Measurements from ENCODE around the gene GGT5.
"Not testable (repeated sequence)": the region's sequence is repeated elsewhere in the genome, so short reads cannot be mapped to it uniquely, and the experiment has no call there.

Gene GGT5

GRCh38 chr22:24245030-24245431 is at the start of gene GGT5:
TSS of gene GGT5 (minus strand) at chr22:24245082. CDS start at chr22:24244725, 357 bp downstream.
- H3K27me3 Mint-ChIP-seq, H3K9me3 Mint-ChIP-seq: not testable (repeated sequence)

GRCh38 chr22:24292202-24292830 is 47.4 kb upstream of the GGT5 start:
- H3K4me1 Mint-ChIP-seq = peaks cover 53% of the 10 kb centered on the region
- H3K9me3 Mint-ChIP-seq, H3K27me3 Mint-ChIP-seq, ATAC-seq, H3K4me3 Mint-ChIP-seq, H3K36me3 Mint-ChIP-seq: not testable (repeated sequence)
- peak overlapping the region; percentile 59 for H3K27ac Mint-ChIP-seq

More at GRCh38 chr22:24245030-24245431, at the start of gene GGT5:
- H3K4me1 Mint-ChIP-seq = peaks cover 30% of the 10 kb centered on the region
- peak within 1 kb of the TSS; percentile 14 for H3K27ac Mint-ChIP-seq
- not testable (repeated sequence) for H3K4me3 Mint-ChIP-seq, H3K36me3 Mint-ChIP-seq, ATAC-seq

GRCh38 chr22:24291515-24292201 is 46.8 kb upstream of the GGT5 start:
- no peak overlapping the region for H3K4me3 Mint-ChIP-seq
- H3K27ac Mint-ChIP-seq = peak overlapping the region; percentile 59
- H3K4me1 Mint-ChIP-seq = peaks cover 58% of the 10 kb centered on the region
- no peaks in the 10 kb centered on the region for H3K9me3 Mint-ChIP-seq
- peak; percentile 74 for ATAC-seq
- peaks cover 6% of the 10 kb centered on the region for H3K36me3 Mint-ChIP-seq
- H3K27me3 Mint-ChIP-seq = no peaks in the 10 kb centered on the region

GRCh38 chr22:24290459-24290858 is 45.6 kb upstream of the GGT5 start:
- Mint-ChIP-seq H3K27ac (no peak overlapping the region), H3K4me3 (no peak overlapping the region), H3K27me3 (no peaks in the 10 kb centered on the region), H3K9me3 (no peaks in the 10 kb centered on the region), H3K36me3 (peaks cover 6% of the 10 kb centered on the region), H3K4me1 (peaks cover 49% of the 10 kb centered on the region)
- ATAC-seq = no peak

GRCh38 chr22:24289741-24290163 is 44.9 kb upstream of the GGT5 start:
- no peak overlapping the region for H3K4me3 Mint-ChIP-seq
- H3K36me3 Mint-ChIP-seq = peaks cover 7% of the 10 kb centered on the region
- peak; percentile 48 for ATAC-seq
- peaks cover 53% of the 10 kb centered on the region for H3K4me1 Mint-ChIP-seq
- no peak overlapping the region for H3K27ac Mint-ChIP-seq
- no peaks in the 10 kb centered on the region for H3K27me3 Mint-ChIP-seq
- no peaks in the 10 kb centered on the region for H3K9me3 Mint-ChIP-seq

GRCh38 chr22:24289114-24289513 is 44.2 kb upstream of the GGT5 start:
- H3K27me3 Mint-ChIP-seq = no peaks in the 10 kb centered on the region
- H3K4me1 Mint-ChIP-seq = peaks cover 59% of the 10 kb centered on the region
- no peak for ATAC-seq
- no peak overlapping the region for H3K4me3 Mint-ChIP-seq
- no peaks in the 10 kb centered on the region for H3K9me3 Mint-ChIP-seq
- H3K27ac Mint-ChIP-seq = no peak overlapping the region
- peaks cover 10% of the 10 kb centered on the region for H3K36me3 Mint-ChIP-seq

GRCh38 chr22:24287801-24288200 is 42.9 kb upstream of the GGT5 start:
- peaks cover 65% of the 10 kb centered on the region for H3K4me1 Mint-ChIP-seq
- not testable (repeated sequence) for H3K27ac Mint-ChIP-seq, H3K27me3 Mint-ChIP-seq, H3K4me3 Mint-ChIP-seq, H3K9me3 Mint-ChIP-seq, H3K36me3 Mint-ChIP-seq, ATAC-seq

- H3K4me1 Mint-ChIP-seq = peaks cover 64% of the 10 kb centered on the region
These were observed 42.3 kb upstream of the GGT5 start for GRCh38 chr22:24287212-24287611.

GRCh38 chr22:24285245-24285644 is 40.4 kb upstream of the GGT5 start:
- Mint-ChIP-seq H3K27me3 (no peaks in the 10 kb centered on the region), H3K36me3 (peaks cover 10% of the 10 kb centered on the region), H3K4me3 (no peak overlapping the region), H3K4me1 (peaks cover 52% of the 10 kb centered on the region), H3K9me3 (no peaks in the 10 kb centered on the region), H3K27ac (no peak overlapping the region)
- ATAC-seq = no peak

More at GRCh38 chr22:24287212-24287611, 42.3 kb upstream of the GGT5 start:
- not testable (repeated sequence) for H3K27me3 Mint-ChIP-seq, H3K36me3 Mint-ChIP-seq, H3K4me3 Mint-ChIP-seq, H3K27ac Mint-ChIP-seq, H3K9me3 Mint-ChIP-seq, ATAC-seq

- no peak overlapping the region for H3K27ac Mint-ChIP-seq
- H3K4me1 Mint-ChIP-seq = peaks cover 47% of the 10 kb centered on the region
- ATAC-seq = no peak
- no peaks in the 10 kb centered on the region for H3K9me3 Mint-ChIP-seq
- no peaks in the 10 kb centered on the region for H3K27me3 Mint-ChIP-seq
- H3K36me3 Mint-ChIP-seq = peaks cover 10% of the 10 kb centered on the region
- no peak overlapping the region for H3K4me3 Mint-ChIP-seq
These were observed 39.9 kb upstream of the GGT5 start for GRCh38 chr22:24284747-24285203.

- Mint-ChIP-seq H3K36me3 (peaks cover 12% of the 10 kb centered on the region), H3K27ac (no peak overlapping the region), H3K9me3 (no peaks in the 10 kb centered on the region), H3K4me1 (peaks cover 42% of the 10 kb centered on the region), H3K27me3 (no peaks in the 10 kb centered on the region), H3K4me3 (no peak overlapping the region)
- no peak for ATAC-seq
These were observed 37.5 kb upstream of the GGT5 start for GRCh38 chr22:24282401-24282800.

GRCh38 chr22:24280363-24280762 is 35.5 kb upstream of the GGT5 start:
- not testable (repeated sequence) for ATAC-seq, H3K4me3 Mint-ChIP-seq, H3K9me3 Mint-ChIP-seq, H3K27ac Mint-ChIP-seq, H3K27me3 Mint-ChIP-seq
- Mint-ChIP-seq H3K4me1 (peaks cover 45% of the 10 kb centered on the region), H3K36me3 (peaks cover 14% of the 10 kb centered on the region)

GRCh38 chr22:24274696-24275405 is 30.0 kb upstream of the GGT5 start:
- not testable (repeated sequence) for H3K9me3 Mint-ChIP-seq, ATAC-seq, H3K27me3 Mint-ChIP-seq
- H3K4me1 Mint-ChIP-seq = peaks cover 47% of the 10 kb centered on the region
- H3K27ac Mint-ChIP-seq = peak overlapping the region; percentile 84
- peaks cover 10% of the 10 kb centered on the region for H3K36me3 Mint-ChIP-seq
- peak overlapping the region; percentile 38 for H3K4me3 Mint-ChIP-seq

GRCh38 chr22:24273906-24274305 is 29.0 kb upstream of the GGT5 start:
- Mint-ChIP-seq H3K4me1 (peaks cover 47% of the 10 kb centered on the region), H3K27ac (peak overlapping the region; percentile 65), H3K36me3 (peaks cover 10% of the 10 kb centered on the region), H3K4me3 (peak overlapping the region; percentile 56)
- not testable (repeated sequence) for H3K9me3 Mint-ChIP-seq, ATAC-seq, H3K27me3 Mint-ChIP-seq

GRCh38 chr22:24273031-24273430 is 28.1 kb upstream of the GGT5 start:
- H3K27ac Mint-ChIP-seq = peak overlapping the region; percentile 77
- peak overlapping the region; percentile 92 for H3K4me3 Mint-ChIP-seq
- H3K4me1 Mint-ChIP-seq = peaks cover 47% of the 10 kb centered on the region
- not testable (repeated sequence) for H3K27me3 Mint-ChIP-seq, H3K9me3 Mint-ChIP-seq, ATAC-seq
- H3K36me3 Mint-ChIP-seq = peaks cover 10% of the 10 kb centered on the region

All from stimulated activated memory B cell treated with anti-CD40 and anti-IgM and Interleukin-4, amounts not matched to agents 10 μg/mL and 1 μg/mL and 100 μg/mL, for 72 hours (primary cell).